ENCODE results near the gene GSDME.

GRCh38 chr7:24800667-24801066 lies 43.4 kb upstream of the GSDME start:
- TF ChIP-seq SMC3 (IDR thresholded peaks at IDR 0.05; ENCODE audit: low read depth, low read length), result no peak
- TF ChIP-seq JUND (IDR thresholded peaks at IDR 0.05), result no peak
- no peak for TF ChIP-seq MAX (IDR thresholded peaks at IDR 0.05; ENCODE audit: low read depth)
- no peak for TF ChIP-seq SIN3A (IDR thresholded peaks at IDR 0.05; ENCODE audit: borderline replicate concordance, low read depth, low read length)
- no peak for TF ChIP-seq REST (IDR thresholded peaks at IDR 0.05; ENCODE audit: low read depth, low read length)
- TF ChIP-seq POLR2AphosphoS5 (IDR thresholded peaks at IDR 0.05; ENCODE audit: low read depth, low read length), result no peak
- no peak for TF ChIP-seq CTCF (IDR thresholded peaks at IDR 0.05)
- TF ChIP-seq CHD2 (IDR thresholded peaks at IDR 0.05; ENCODE audit: low read length, partially characterized antibody), result no peak
- no peak for TF ChIP-seq USF1 (IDR thresholded peaks at IDR 0.05; ENCODE audit: borderline replicate concordance, low read depth)
